Duodenal mucosa (tissue), 2 donors: ENCODE data around the gene ROR2.

ENCODE experiments used
- H3K27ac ChIP-seq: one replicate; pipeline ENCODE4 v1.7.0; 2013; ENCODE audit warnings: low read depth, low read length
- H3K27me3 ChIP-seq, 2 donors: one replicate each; pipeline ENCODE4 v1.7.0; 2013; ENCODE audit warnings: low read length in 2 of 2, control low read depth in 1 of 2; ENCODE audit not compliant: insufficient read depth in 2 of 2, control insufficient read depth in 1 of 2
- H3K36me3 ChIP-seq, 2 donors: one replicate each; pipeline ENCODE4 v1.7.0; 2013; ENCODE audit warnings: low read length in 2 of 2, control low read depth in 1 of 2; ENCODE audit not compliant: insufficient read depth in 2 of 2, control insufficient read depth in 1 of 2
- H3K4me1 ChIP-seq, 2 donors: one replicate each; pipeline ENCODE4 v1.7.0; 2013; ENCODE audit warnings: low read length in 2 of 2, control low read depth in 1 of 2; ENCODE audit not compliant: insufficient read depth in 2 of 2, control insufficient read depth in 1 of 2
- H3K4me3 ChIP-seq, 2 donors: one replicate each; pipeline ENCODE4 v1.7.0; 2013; ENCODE audit warnings: low read length in 2 of 2, low read depth in 1 of 2
- H3K9ac ChIP-seq, 2 donors: one replicate each; pipeline ENCODE4 v1.7.0; 2013; ENCODE audit warnings: low read length in 2 of 2, low read depth in 1 of 2
- H3K9me3 ChIP-seq, 2 donors: one replicate each; pipeline ENCODE4 v1.7.0; 2013; ENCODE audit warnings: low read length in 2 of 2, control low read depth in 1 of 2; ENCODE audit not compliant: control insufficient read depth in 1 of 2

ROR2 gene

DNA sequence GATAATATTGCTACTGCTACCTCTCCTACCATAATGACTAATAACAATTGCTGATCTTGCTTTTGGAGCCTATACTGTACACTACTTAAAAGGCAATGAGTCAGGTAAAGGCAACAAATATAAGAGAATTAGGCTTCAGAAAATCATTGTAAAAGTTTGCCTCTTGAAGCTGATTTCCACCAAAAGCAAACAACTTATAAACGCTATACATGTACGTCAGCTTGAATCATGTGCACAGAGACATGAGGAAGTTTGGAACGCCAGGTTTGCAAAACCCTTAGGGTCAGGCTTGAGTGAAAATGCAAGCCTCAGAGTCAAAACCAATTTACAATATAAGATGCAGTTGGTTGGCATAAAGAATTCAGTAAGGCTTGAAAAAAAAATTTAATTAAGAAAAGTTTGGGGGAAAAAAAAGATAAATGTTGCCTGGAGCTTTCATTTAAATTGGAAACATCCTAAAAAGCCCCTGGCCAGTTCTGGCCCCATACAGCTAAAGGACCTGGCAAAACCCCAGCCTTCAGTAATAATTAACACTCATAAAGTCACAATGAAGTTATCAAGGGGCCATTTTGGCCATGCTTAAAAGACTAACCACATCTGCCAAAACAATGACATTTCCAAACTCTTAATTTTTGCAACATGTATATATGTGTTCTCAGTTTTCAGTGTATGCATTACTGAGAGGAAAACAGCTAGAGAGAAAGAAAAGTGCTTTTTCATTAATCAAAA, 345.4 kb downstream of the ROR2 start:
- no peaks in the 10 kb centered on the region for H3K9me3 ChIP-seq
- H3K4me3 ChIP-seq = no peak overlapping the region
- H3K4me1 ChIP-seq = peaks cover 5 to 7% of the 10 kb centered on the region in 2 donors
- H3K27ac ChIP-seq = no peak overlapping the region
- no peak overlapping the region for H3K9ac ChIP-seq
- H3K27me3 ChIP-seq = no peaks in the 10 kb centered on the region
- H3K36me3 ChIP-seq = no peaks in the 10 kb centered on the region

DNA sequence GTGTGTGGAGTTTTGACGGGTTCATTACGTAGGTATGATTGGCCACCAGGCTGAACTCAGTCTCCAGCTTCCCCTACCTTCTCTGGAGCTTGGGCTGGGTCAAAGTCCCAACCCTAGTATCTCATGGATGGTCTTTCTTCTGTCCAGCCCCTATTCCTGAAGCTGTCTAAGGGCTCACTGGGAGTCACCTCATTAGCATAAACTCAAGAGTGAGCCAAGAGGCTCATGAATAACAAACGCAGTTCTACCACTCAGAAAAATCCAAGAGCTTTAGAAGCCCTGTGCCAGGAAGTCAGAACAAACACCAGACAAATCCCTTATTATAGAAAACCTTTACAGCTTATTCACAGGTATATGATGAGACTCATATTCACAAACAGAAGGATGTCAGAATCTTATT, 346.1 kb downstream of the ROR2 start:
- Histone ChIP-seq H3K36me3 (no peaks in the 10 kb centered on the region), H3K4me1 (peaks cover 5 to 7% of the 10 kb centered on the region in 2 donors), H3K27me3 (no peaks in the 10 kb centered on the region), H3K9me3 (no peaks in the 10 kb centered on the region), H3K4me3 (no peak overlapping the region), H3K27ac (no peak overlapping the region), H3K9ac (no peak overlapping the region)

DNA sequence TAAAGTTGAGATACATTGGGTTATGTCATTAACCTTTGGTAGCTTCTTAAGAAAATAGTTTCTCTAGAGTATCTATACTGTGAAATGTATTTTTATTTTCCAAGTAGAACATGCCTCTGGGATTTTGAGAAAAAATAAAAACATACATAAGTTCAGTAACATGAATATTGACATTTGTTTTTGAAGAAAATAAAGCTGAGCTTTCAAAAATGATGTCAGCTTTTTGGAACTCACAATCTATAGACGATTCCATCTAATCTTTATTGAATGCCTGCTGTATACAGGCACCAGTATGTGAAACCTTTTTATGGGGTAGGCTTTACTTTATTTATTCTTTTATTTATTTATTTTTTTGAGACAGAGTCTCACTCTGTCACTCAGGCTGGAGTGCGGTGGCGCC, 350.5 kb downstream of the ROR2 start:
- H3K36me3 ChIP-seq = no peaks in the 10 kb centered on the region
- no peaks in the 10 kb centered on the region for H3K9me3 ChIP-seq
- H3K4me1 ChIP-seq = no peaks in the 10 kb centered on the region
- no peak overlapping the region for H3K27ac ChIP-seq
- H3K4me3 ChIP-seq = no peak overlapping the region
- no peak overlapping the region for H3K9ac ChIP-seq
- no peaks in the 10 kb centered on the region for H3K27me3 ChIP-seq

DNA sequence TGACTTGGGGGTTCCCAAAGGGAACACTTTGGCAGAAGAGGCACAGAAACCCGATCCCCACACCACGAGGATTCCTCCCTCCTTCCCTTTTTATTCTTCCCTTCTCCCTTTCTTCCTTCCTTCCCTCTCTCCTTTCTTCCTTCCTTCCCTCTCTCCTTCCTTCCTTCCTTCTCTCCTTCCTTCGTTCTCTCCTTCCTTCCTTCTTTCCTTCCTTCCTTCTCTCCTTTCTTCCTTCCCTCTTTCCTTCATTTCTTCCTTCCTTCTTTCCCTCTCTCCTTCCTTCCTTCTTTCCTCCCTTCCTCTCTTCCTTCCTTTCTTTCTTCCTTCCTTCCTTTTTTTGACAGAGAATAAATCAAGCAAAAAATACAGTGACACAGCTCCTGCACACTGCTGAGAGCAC, 358.4 kb downstream of the ROR2 start:
- Histone ChIP-seq H3K9me3 (no peaks in the 10 kb centered on the region), H3K36me3 (no peaks in the 10 kb centered on the region), H3K4me3 (no peak overlapping the region), H3K27me3 (no peaks in the 10 kb centered on the region), H3K4me1 (no peaks in the 10 kb centered on the region), H3K9ac (no peak overlapping the region), H3K27ac (no peak overlapping the region)

DNA sequence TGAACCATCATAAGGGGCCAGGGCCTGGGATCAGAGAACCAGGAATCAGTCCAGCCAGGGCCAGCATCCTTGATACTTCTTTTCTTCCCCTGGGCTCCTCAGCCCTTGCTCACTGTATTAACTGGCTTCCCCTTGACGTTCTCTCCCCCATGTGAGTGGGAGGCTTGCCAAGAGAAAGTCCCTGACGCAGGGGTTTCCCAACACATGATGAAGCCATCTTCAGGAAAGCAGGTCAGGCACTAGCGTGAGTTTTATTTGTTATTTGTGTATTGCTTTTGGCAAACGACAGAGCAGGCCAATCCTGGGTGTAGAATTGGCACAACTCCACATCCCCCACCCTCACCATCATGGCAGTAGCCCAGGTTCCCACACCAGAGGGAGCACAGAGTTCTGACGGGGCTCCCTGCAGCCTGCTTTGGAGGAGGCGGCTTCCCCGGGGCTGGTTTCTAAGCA, 360.9 kb downstream of the ROR2 start:
- no peaks in the 10 kb centered on the region for H3K9me3 ChIP-seq
- no peaks in the 10 kb centered on the region for H3K4me1 ChIP-seq
- no peak overlapping the region for H3K27ac ChIP-seq
- H3K4me3 ChIP-seq = no peak overlapping the region
- no peak overlapping the region for H3K9ac ChIP-seq
- H3K27me3 ChIP-seq = no peaks in the 10 kb centered on the region
- no peaks in the 10 kb centered on the region for H3K36me3 ChIP-seq

DNA sequence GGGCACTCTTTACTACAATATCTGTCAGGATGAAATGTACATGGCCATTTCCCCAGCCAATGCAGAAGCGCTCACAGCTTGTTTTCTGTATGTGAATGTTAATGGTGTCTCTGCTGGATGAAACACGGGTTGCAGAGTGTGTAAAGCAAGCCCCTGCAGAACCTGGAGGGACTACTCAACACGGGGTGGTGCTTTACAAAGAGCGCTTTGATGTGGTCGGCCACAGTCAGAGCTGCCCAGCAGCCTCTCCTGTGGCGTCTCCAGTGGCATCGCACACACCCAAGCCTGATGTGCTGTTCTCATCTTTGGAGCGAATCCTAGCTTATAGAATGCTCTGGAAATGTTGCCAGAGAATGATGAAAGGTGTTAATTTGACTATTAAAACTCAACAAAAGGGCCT, 363.7 kb downstream of the ROR2 start:
- H3K36me3 ChIP-seq = no peaks in the 10 kb centered on the region
- H3K4me1 ChIP-seq = no peaks in the 10 kb centered on the region
- H3K27me3 ChIP-seq = no peaks in the 10 kb centered on the region
- H3K9ac ChIP-seq = no peak overlapping the region
- no peak overlapping the region for H3K4me3 ChIP-seq
- no peak overlapping the region for H3K27ac ChIP-seq
- H3K9me3 ChIP-seq = no peaks in the 10 kb centered on the region

DNA sequence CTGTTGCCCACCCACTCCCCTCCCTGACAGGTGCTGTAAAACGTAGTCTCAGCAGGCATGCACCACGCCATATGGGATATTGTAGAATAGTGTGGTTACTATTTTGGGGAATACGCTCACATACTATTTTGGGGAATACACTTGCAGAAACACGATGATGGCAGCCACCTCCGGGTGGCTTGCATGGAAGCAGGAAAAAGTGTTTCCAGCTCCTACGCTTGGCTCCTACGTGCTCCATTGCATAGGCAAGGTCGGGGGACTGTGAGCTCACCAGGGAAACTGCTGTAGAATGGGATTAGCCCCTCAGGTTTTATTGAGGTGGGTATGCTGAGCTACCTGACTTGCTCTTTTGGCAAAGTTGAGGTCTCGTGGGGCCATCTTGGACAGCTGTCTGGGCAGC, 366.1 kb downstream of the ROR2 start:
- no peaks in the 10 kb centered on the region for H3K9me3 ChIP-seq
- no peak overlapping the region for H3K27ac ChIP-seq
- H3K4me3 ChIP-seq = no peak overlapping the region
- H3K27me3 ChIP-seq = no peaks in the 10 kb centered on the region
- H3K36me3 ChIP-seq = no peaks in the 10 kb centered on the region
- H3K4me1 ChIP-seq = no peaks in the 10 kb centered on the region
- H3K9ac ChIP-seq = no peak overlapping the region

DNA sequence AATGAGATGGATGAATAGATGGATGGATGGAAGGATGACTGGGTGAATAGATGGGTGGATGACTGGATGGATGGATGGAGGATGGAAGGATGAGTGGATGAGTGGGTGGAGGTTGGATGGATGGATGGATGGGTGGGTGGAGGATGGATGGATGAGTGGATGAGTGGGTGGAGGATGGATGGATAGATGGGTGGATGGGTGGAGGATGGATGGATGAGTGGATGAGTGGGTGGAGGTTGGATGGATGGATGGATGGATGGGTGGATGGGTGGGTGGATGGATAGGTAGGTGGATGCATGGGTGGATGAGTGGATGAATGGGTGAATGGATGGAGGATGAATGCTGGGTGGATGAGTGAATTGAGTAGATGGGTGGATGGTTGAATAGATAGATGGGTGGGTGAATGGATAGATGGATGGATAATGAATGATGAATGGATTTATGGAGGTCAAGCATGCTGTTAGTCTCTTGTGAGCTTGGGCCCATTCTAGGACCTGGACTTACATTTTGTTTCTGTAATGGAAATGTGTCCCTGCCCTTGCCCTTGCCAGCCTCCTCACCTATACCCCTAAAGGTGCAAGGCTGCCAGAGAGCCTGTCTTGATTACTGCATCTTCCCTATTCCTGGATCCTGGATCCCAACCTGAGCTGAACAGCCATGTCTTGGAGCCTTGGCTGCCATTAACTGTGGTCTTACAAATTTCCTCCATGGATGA, 366.7 kb downstream of the ROR2 start:
- Histone ChIP-seq H3K27me3 (no peaks in the 10 kb centered on the region), H3K4me3 (no peak overlapping the region), H3K9ac (no peak overlapping the region), H3K4me1 (no peaks in the 10 kb centered on the region), H3K27ac (no peak overlapping the region), H3K9me3 (no peaks in the 10 kb centered on the region), H3K36me3 (no peaks in the 10 kb centered on the region)

DNA sequence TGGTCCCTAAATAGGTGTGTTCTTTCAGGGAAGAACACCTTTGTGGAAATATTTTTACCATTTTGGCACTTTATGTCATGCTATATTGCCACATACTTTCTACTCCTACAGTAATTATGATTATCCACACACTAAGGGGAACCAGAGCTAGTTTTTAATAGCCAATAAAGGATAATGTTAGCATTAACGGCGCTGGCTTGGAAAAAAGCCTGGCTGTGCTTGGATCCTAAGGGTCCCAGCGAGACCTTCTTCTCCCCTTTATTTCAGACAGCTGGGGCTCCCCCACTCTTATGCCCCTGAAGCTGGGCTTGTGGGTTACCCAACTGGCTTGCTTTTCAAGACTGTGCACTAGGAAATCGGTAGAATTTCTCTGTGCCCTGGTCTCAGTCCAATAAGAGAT, 367.8 kb downstream of the ROR2 start:
- Histone ChIP-seq H3K27me3 (no peaks in the 10 kb centered on the region), H3K27ac (no peak overlapping the region), H3K4me1 (no peaks in the 10 kb centered on the region)

DNA sequence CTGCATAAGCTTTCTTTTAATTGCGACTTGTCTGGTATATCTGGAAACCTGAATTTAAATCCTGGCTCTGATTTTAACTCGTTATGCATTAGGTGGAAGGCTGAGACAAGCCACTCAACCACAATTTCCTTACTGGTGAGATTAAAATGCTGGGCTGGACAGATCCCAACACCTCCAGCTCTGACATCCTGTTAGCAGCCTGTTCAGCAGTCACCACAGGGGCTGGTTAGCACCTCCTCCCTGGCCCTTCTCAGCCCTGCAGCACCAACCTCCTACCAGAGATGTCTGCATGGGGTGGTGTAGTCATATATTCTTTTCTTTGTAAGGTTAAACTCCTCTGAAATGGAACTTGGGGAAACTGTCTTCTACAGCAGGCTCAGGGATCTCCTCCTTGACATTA, 369.9 kb downstream of the ROR2 start:
- H3K27ac ChIP-seq = no peak overlapping the region
- H3K36me3 ChIP-seq = no peaks in the 10 kb centered on the region
- no peak overlapping the region for H3K4me3 ChIP-seq
- no peaks in the 10 kb centered on the region for H3K4me1 ChIP-seq
- no peaks in the 10 kb centered on the region for H3K27me3 ChIP-seq
- H3K9me3 ChIP-seq = no peaks in the 10 kb centered on the region
- H3K9ac ChIP-seq = no peak overlapping the region

More for the DNA sequence above, 367.8 kb downstream of the ROR2 start:
- H3K4me3 ChIP-seq = no peak overlapping the region
- H3K9me3 ChIP-seq = no peaks in the 10 kb centered on the region
- no peaks in the 10 kb centered on the region for H3K36me3 ChIP-seq
- no peak overlapping the region for H3K9ac ChIP-seq
